ENCODE measurements around the gene CSTPP1.
"Not testable (repeated sequence)": the region's sequence is repeated elsewhere in the genome, so short reads cannot be mapped to it uniquely, and the experiment has no call there.

CSTPP1 gene

GRCh38 chr11:47093541-47093940 is 157.0 kb downstream of the CSTPP1 start:
- Histone ChIP-seq H3K4me3 (ENCODE audit: low read length) (no peak overlapping the region), H3K9me3 (ENCODE audit: insufficient read depth, low read depth, low read length) (no peaks in the 10 kb centered on the region), H3K27ac (ENCODE audit: low read length) (no peak overlapping the region), H3K36me3 (ENCODE audit: insufficient read depth, low read depth, low read length) (no peaks in the 10 kb centered on the region), H3K27me3 (ENCODE audit: insufficient read depth, low read length) (no peaks in the 10 kb centered on the region), H3K4me1 (ENCODE audit: insufficient read depth, low read length) (no peaks in the 10 kb centered on the region), H3K9ac (ENCODE audit: low read depth, low read length) (no peak overlapping the region)

- H3K9ac ChIP-seq (ENCODE audit: low read depth, low read length); H3K9me3 ChIP-seq (ENCODE audit: insufficient read depth, low read depth, low read length); H3K27me3 ChIP-seq (ENCODE audit: insufficient read depth, low read length); H3K4me3 ChIP-seq (ENCODE audit: low read length); H3K36me3 ChIP-seq (ENCODE audit: insufficient read depth, low read depth, low read length); H3K4me1 ChIP-seq (ENCODE audit: insufficient read depth, low read length); H3K27ac ChIP-seq (ENCODE audit: low read length): not testable (repeated sequence)
Observed at GRCh38 chr11:47096871-47097270, 160.3 kb downstream of the CSTPP1 start.

GRCh38 chr11:47098223-47098622 is 161.7 kb downstream of the CSTPP1 start:
- H3K27ac ChIP-seq (ENCODE audit: low read length); H3K36me3 ChIP-seq (ENCODE audit: insufficient read depth, low read depth, low read length); H3K9me3 ChIP-seq (ENCODE audit: insufficient read depth, low read depth, low read length); H3K4me3 ChIP-seq (ENCODE audit: low read length); H3K4me1 ChIP-seq (ENCODE audit: insufficient read depth, low read length); H3K27me3 ChIP-seq (ENCODE audit: insufficient read depth, low read length); H3K9ac ChIP-seq (ENCODE audit: low read depth, low read length): not testable (repeated sequence)

DNA sequence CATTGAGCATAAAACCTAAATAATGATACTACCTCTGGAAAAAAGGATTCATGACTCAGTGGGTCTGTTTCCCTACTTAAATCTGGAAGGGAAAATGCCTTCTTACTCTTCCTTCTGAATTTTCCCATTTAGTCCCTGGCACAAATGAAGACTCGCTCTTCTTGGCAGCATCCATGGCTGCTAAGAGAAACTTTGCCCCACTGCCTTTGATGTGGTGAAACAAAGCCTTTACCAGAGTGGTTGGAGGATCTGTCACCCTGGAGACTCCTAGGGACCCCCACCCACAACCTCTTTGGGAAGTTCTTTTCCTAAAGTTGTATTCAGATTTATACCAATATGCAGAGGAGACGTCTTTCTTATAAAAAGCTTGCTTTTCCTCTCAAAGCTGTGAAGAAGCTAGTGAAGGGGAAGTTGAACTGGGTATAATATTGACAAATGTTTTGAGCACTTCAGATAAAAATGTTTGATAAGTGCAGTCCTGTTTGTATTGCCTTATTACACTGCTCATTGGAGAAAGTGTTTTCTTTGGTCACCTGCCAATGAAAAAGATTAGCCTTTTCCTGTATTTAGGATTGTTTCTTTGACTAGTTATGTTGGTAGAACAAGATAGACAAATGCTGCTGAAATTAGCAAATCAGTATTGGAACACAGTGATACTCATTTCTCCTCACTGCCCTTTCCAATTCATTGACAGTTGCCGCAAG is 162.8 kb downstream of the CSTPP1 start:
- Histone ChIP-seq H3K4me3 (ENCODE audit: low read length) (no peak overlapping the region), H3K9ac (ENCODE audit: low read depth, low read length) (no peak overlapping the region), H3K27ac (ENCODE audit: low read length) (no peak overlapping the region), H3K4me1 (ENCODE audit: insufficient read depth, low read length) (peaks cover 5% of the 10 kb centered on the region; the same call in 1 of the 2 replicates), H3K9me3 (ENCODE audit: insufficient read depth, low read depth, low read length) (no peaks in the 10 kb centered on the region), H3K36me3 (ENCODE audit: insufficient read depth, low read depth, low read length) (no peaks in the 10 kb centered on the region), H3K27me3 (ENCODE audit: insufficient read depth, low read length) (no peaks in the 10 kb centered on the region)

- Histone ChIP-seq H3K36me3 (ENCODE audit: insufficient read depth, low read depth, low read length) (no peaks in the 10 kb centered on the region), H3K27ac (ENCODE audit: low read length) (no peak overlapping the region), H3K27me3 (ENCODE audit: insufficient read depth, low read length) (no peaks in the 10 kb centered on the region), H3K9me3 (ENCODE audit: insufficient read depth, low read depth, low read length) (no peaks in the 10 kb centered on the region), H3K4me3 (ENCODE audit: low read length) (no peak overlapping the region), H3K9ac (ENCODE audit: low read depth, low read length) (no peak overlapping the region), H3K4me1 (ENCODE audit: insufficient read depth, low read length) (peaks cover 10% of the 10 kb centered on the region)
Observed at GRCh38 chr11:47099918-47100315, 163.4 kb downstream of the CSTPP1 start.

GRCh38 chr11:47101406-47101805 is 164.8 kb downstream of the CSTPP1 start:
- H3K36me3 ChIP-seq (ENCODE audit: insufficient read depth, low read depth, low read length): no peaks in the 10 kb centered on the region
- H3K9me3 ChIP-seq (ENCODE audit: insufficient read depth, low read depth, low read length): no peaks in the 10 kb centered on the region
- H3K27me3 ChIP-seq (ENCODE audit: insufficient read depth, low read length): no peaks in the 10 kb centered on the region
- H3K27ac ChIP-seq (ENCODE audit: low read length): no peak overlapping the region
- H3K4me1 ChIP-seq (ENCODE audit: insufficient read depth, low read length): peaks cover 12% of the 10 kb centered on the region
- H3K9ac ChIP-seq (ENCODE audit: low read depth, low read length): no peak overlapping the region
- H3K4me3 ChIP-seq (ENCODE audit: low read length): no peak overlapping the region

DNA sequence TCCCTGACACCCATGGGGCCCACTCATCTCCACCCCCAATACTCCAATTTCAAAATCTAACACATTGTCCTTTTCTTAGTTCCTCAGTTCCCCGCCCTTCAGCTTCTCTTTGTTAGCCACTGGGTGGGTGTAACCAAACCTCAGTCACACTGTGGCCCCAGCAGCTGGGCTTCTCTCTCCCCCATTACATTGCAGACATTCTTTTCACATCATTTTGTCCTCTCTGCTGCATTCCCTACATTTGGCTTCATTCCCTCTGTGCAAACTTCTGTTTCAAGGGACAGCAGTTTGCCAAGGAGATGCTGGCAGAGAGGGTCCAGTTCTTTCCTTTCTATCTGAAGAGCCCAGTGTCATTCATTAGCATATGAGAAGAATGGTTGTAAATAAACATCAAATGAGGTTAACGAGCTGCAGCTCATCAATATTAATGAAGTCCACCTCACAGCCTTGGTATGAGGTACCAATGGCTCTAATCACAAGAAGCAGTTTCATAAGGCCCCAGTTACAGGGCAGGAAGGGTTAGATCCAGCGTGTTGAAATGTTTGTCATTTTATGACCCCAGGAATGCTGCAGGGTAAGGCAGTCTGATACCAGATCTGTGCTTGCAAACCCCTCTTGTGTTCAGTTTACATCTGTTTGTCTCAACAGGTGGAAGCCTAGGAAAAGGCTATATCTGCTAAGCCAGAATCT is 167.8 kb downstream of the CSTPP1 start:
- Histone ChIP-seq H3K27me3 (ENCODE audit: insufficient read depth, low read length) (no peaks in the 10 kb centered on the region), H3K36me3 (ENCODE audit: insufficient read depth, low read depth, low read length) (no peaks in the 10 kb centered on the region), H3K4me1 (ENCODE audit: insufficient read depth, low read length) (peaks cover 12% of the 10 kb centered on the region), H3K9ac (ENCODE audit: low read depth, low read length) (peak overlapping the region; percentile 53; the same call in 1 of the 2 replicates), H3K27ac (ENCODE audit: low read length) (peak overlapping the region; percentile 27), H3K9me3 (ENCODE audit: insufficient read depth, low read depth, low read length) (no peaks in the 10 kb centered on the region), H3K4me3 (ENCODE audit: low read length) (peak overlapping the region; percentile 19; the same call in 1 of the 2 replicates)

DNA sequence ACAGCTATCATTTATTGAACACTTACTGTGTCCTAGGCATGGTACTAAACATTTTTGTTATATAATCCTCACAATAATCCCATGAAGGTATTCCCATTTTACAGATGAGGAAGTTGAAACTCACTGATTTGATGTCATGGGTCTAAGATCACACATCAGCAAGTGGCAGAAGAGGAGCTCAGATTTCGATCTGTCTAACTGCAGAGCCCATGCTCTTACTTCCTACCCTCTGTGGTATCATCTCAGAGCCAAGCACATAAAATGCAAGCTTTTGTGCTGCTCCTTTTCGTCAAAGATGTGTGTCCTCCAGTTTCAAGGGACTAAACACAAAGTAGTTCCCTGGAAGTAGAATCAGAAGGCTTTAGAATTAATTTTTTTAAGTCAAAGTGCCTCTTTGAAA is 169.0 kb downstream of the CSTPP1 start:
- no peak overlapping the region for H3K27ac ChIP-seq (ENCODE audit: low read length)
- no peaks in the 10 kb centered on the region for H3K27me3 ChIP-seq (ENCODE audit: insufficient read depth, low read length)
- no peaks in the 10 kb centered on the region for H3K36me3 ChIP-seq (ENCODE audit: insufficient read depth, low read depth, low read length)
- peaks cover 12% of the 10 kb centered on the region for H3K4me1 ChIP-seq (ENCODE audit: insufficient read depth, low read length)
- no peak overlapping the region for H3K4me3 ChIP-seq (ENCODE audit: low read length)
- H3K9ac ChIP-seq (ENCODE audit: low read depth, low read length): no peak overlapping the region
- H3K9me3 ChIP-seq (ENCODE audit: insufficient read depth, low read depth, low read length): no peaks in the 10 kb centered on the region

GRCh38 chr11:47105974-47106373 is 169.4 kb downstream of the CSTPP1 start:
- no peaks in the 10 kb centered on the region for H3K27me3 ChIP-seq (ENCODE audit: insufficient read depth, low read length)
- H3K4me3 ChIP-seq (ENCODE audit: low read length): no peak overlapping the region
- H3K9ac ChIP-seq (ENCODE audit: low read depth, low read length): no peak overlapping the region
- no peaks in the 10 kb centered on the region for H3K36me3 ChIP-seq (ENCODE audit: insufficient read depth, low read depth, low read length)
- no peaks in the 10 kb centered on the region for H3K9me3 ChIP-seq (ENCODE audit: insufficient read depth, low read depth, low read length)
- peaks cover 12% of the 10 kb centered on the region for H3K4me1 ChIP-seq (ENCODE audit: insufficient read depth, low read length)
- no peak overlapping the region for H3K27ac ChIP-seq (ENCODE audit: low read length)

DNA sequence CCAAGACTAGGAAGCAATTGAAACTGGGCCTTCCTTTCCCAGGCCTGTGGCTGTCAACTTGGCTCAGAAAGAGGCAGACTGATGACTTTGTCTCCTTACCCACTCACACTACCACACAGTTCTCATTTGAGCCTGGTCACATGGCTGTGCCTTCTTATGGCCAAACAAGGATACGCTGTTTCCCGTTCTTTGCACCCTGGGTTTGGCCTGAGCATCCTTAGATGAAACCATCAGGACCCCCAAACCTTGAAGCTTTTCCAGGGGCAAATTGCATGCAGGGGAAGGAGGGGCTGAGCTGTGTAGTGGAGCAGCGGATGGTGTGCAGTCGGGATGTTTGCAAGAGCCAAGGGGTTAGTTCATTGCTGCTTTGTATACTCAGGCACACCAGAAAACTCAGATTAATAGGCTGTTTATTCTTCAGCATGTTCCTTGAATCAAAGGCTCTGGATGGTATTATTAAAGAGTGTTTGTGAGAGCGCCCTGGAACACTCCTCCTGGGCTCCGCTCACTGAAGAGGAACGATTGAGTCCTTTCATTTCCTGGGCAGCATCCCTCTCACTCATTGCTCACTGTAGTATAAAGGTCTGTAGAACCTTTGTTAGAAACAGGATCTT is 170.3 kb downstream of the CSTPP1 start:
- Histone ChIP-seq H3K4me3 (ENCODE audit: low read length) (no peak overlapping the region), H3K27me3 (ENCODE audit: insufficient read depth, low read length) (no peaks in the 10 kb centered on the region), H3K4me1 (ENCODE audit: insufficient read depth, low read length) (peaks cover 8% of the 10 kb centered on the region), H3K27ac (ENCODE audit: low read length) (no peak overlapping the region), H3K36me3 (ENCODE audit: insufficient read depth, low read depth, low read length) (no peaks in the 10 kb centered on the region), H3K9ac (ENCODE audit: low read depth, low read length) (no peak overlapping the region), H3K9me3 (ENCODE audit: insufficient read depth, low read depth, low read length) (no peaks in the 10 kb centered on the region)

GRCh38 chr11:47107744-47108143 is 171.2 kb downstream of the CSTPP1 start:
- Histone ChIP-seq H3K9ac (ENCODE audit: low read depth, low read length) (no peak overlapping the region), H3K4me3 (ENCODE audit: low read length) (no peak overlapping the region)

DNA sequence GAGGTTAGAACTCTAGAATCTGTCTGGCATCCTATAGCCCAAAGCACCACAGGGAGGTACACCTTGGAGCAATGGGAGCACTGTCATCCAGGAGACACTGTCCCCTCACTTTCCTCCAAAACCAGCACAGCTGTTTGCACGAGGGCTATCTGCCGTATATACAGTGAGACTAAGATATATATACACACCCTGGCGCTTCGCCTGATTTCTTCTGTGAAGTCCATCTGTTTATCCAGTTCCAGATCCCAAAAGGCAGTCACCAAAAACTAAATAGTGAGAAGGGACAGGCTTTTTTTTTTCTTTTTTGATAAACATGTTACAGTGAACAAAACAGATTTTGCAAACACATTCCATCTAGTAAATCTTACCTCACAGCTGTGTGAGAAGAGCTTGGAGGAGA is 171.7 kb downstream of the CSTPP1 start:
- Histone ChIP-seq H3K4me3 (ENCODE audit: low read length) (no peak overlapping the region), H3K36me3 (ENCODE audit: insufficient read depth, low read depth, low read length) (no peaks in the 10 kb centered on the region), H3K4me1 (ENCODE audit: insufficient read depth, low read length) (peaks cover 8% of the 10 kb centered on the region), H3K9ac (ENCODE audit: low read depth, low read length) (no peak overlapping the region), H3K27me3 (ENCODE audit: insufficient read depth, low read length) (no peaks in the 10 kb centered on the region), H3K27ac (ENCODE audit: low read length) (no peak overlapping the region), H3K9me3 (ENCODE audit: insufficient read depth, low read depth, low read length) (no peaks in the 10 kb centered on the region)

More at GRCh38 chr11:47107744-47108143, 171.2 kb downstream of the CSTPP1 start:
- Histone ChIP-seq H3K27ac (ENCODE audit: low read length) (no peak overlapping the region), H3K4me1 (ENCODE audit: insufficient read depth, low read length) (peaks cover 8% of the 10 kb centered on the region), H3K9me3 (ENCODE audit: insufficient read depth, low read depth, low read length) (no peaks in the 10 kb centered on the region), H3K36me3 (ENCODE audit: insufficient read depth, low read depth, low read length) (no peaks in the 10 kb centered on the region), H3K27me3 (ENCODE audit: insufficient read depth, low read length) (no peaks in the 10 kb centered on the region)

Measured in iPS-20b (cell line).